GM13977 (cell line): Measurements from ENCODE around the gene PLOD3.

Experiments
- DNase-seq: peaks from one replicate; pipeline ENCODE4 v3.0.0; 2012; ENCODE audit warnings: low spot score
- CTCF ChIP-seq: IDR thresholded peaks from 2 replicates; pipeline ENCODE4 v1.5.1; 2012; ENCODE audit warnings: mild to moderate bottlenecking, control low read depth; ENCODE audit not compliant: insufficient read depth; ENCODE audit errors: extremely low read depth, missing control alignments
- in situ Hi-C: fragments of 300-500 bp; cut with MboI; formaldehyde crosslinking; loops from one replicate; pipeline ENCODE4 v1.12.0; 2022; ENCODE audit warnings: low sequenced_read_pairs, low pct_unique_long_range_greater_than_20kb, mixed read lengths, inconsistent platforms; ENCODE audit not compliant: unreplicated experiment

PLOD3 gene

GRCh38 chr7:101165075-101165957, 52.1 kb downstream of the PLOD3 start, which contains the start of gene VGF:
VGF (minus strand) TSS chr7:101165569; CDS start chr7:101164843, 726 bp downstream.
- in situ Hi-C loops: no loop called here

GRCh38 chr7:101164071-101164840, 53.1 kb downstream of the PLOD3 start:
- in situ Hi-C loops: no loop called here
- DNase-seq: no peak

More at GRCh38 chr7:101165075-101165957, 52.1 kb downstream of the PLOD3 start, which contains the start of gene VGF:
- TF ChIP-seq CTCF: no peak
- peak; percentile 98 for DNase-seq

GRCh38 chr7:101163279-101164070, 53.9 kb downstream of the PLOD3 start:
- TF ChIP-seq CTCF: no peak
- DNase-seq: no peak
- in situ Hi-C loops: no loop called here

More at GRCh38 chr7:101164071-101164840, 53.1 kb downstream of the PLOD3 start:
- TF ChIP-seq CTCF: no peak

- no peak for TF ChIP-seq CTCF
- DNase-seq: no peak
- in situ Hi-C loops: no loop called here
Observed at GRCh38 chr7:101162551-101163278, 54.7 kb downstream of the PLOD3 start.

GRCh38 chr7:101161692-101162471, 55.5 kb downstream of the PLOD3 start:
- in situ Hi-C loops: no loop called here
- DNase-seq: no peak
- no peak for TF ChIP-seq CTCF
